A549 (cell line): ENCODE data around the gene REEP6. TPM values are rescaled to one million over a fixed set of nuclear protein-coding genes. Genes with fewer than 3 reads are reported as not detected.

ENCODE experiments used
- ATAC-seq, 2 experiments: fragments of 200-7000 bp in 1 of 2; fragments of >200 bp in 1 of 2; cut with Nextera tagmentation in 1 of 2; cut with Tn5 transposase in 1 of 2; 3 replicates each; pipeline versions ENCODE4 v1.8.0 to v1.9.1; 2018 to 2020; ENCODE audit warnings: mild to moderate bottlenecking in 1 of 2, moderate library complexity in 1 of 2
- CTCF ChIA-PET: fragments of 300-600 bp; sonication (Branson Sonifier 250); formaldehyde crosslinking; extraction: SDS; loops from one replicate; lab custom pipeline; 2021; ENCODE audit warnings: antibody characterized with exemption, inconsistent platforms; lab: Yijun Ruan, JAX
- POLR2A ChIA-PET: fragments of 350-600 bp; formaldehyde crosslinking; extraction: SDS; loops from one replicate; lab custom pipeline; 2021; ENCODE audit warnings: antibody characterized with exemption, inconsistent platforms; lab: Yijun Ruan, JAX
- DNase-seq, 2 experiments: peaks; one replicate each; pipeline versions ENCODE4 v3.0.0 to v3.0.0-alpha.2; 2011 to 2016; ENCODE audit warnings: low read depth in 1 of 2, low spot score in 1 of 2
- FAIRE-seq: peaks from 2 replicates; lab custom pipeline; 2011; peaks lifted over from hg19 to GRCh38; lab: Jason Lieb, UNC
- H3K27ac ChIP-seq, 2 experiments: fragments of >200 bp; sonication (Bioruptor Twin); formaldehyde crosslinking; 3 replicates each; pipeline ENCODE4 v1.5.1; 2016 to 2017
- H3K4me1 ChIP-seq: fragments of >200 bp; sonication (Bioruptor Twin); formaldehyde crosslinking; 3 replicates; pipeline ENCODE4 v1.6.1; 2016
- H3K4me2 ChIP-seq: fragments of >200 bp; sonication (Bioruptor Twin); formaldehyde crosslinking; 3 replicates; pipeline ENCODE4 v1.6.1; 2016
- H3K4me3 ChIP-seq: fragments of >200 bp; sonication (Bioruptor Twin); formaldehyde crosslinking; 3 replicates; pipeline ENCODE4 v1.5.1; 2016
- H3K9me3 ChIP-seq: fragments of >200 bp; sonication (Bioruptor Twin); formaldehyde crosslinking; 3 replicates; pipeline ENCODE4 v1.6.1; 2016
- ATOH8 ChIP-seq: fragments of 250-450 bp; sonication (Bioruptor Pico); IDR thresholded peaks from 2 replicates; pipeline ENCODE4 v1.5.0; 2020; ENCODE audit warnings: low read depth, mild to moderate bottlenecking, moderate library complexity
- BCL3 ChIP-seq: fragments of >200 bp; sonication (Bioruptor Twin); formaldehyde crosslinking; IDR thresholded peaks from 3 replicates; pipeline ENCODE4 v1.6.1; 2016
- CBX8 ChIP-seq: fragments of 200-600 bp; sonication (generic); IDR thresholded peaks from 2 replicates; pipeline ENCODE4 v1.6.1; 2016
- CHD4 ChIP-seq: fragments of 200-600 bp; sonication (generic); IDR thresholded peaks from 2 replicates; pipeline ENCODE4 v1.6.1; 2016; ENCODE audit warnings: antibody characterized with exemption, mild to moderate bottlenecking, borderline replicate concordance
- CTCF ChIP-seq: fragments of >200 bp; sonication (Bioruptor Twin); formaldehyde crosslinking; IDR thresholded peaks from 3 replicates; pipeline ENCODE4 v1.5.1; 2016
- EHF ChIP-seq: fragments of 250-450 bp; sonication (Bioruptor Pico); IDR thresholded peaks from 2 replicates; pipeline ENCODE4 v1.5.0; 2020; ENCODE audit warnings: mild to moderate bottlenecking
- EP300 ChIP-seq, 2 experiments: fragments of >200 bp; sonication (Bioruptor Twin); formaldehyde crosslinking; IDR thresholded peaks; 2 replicates in 1 of 2; 3 replicates in 1 of 2; pipeline ENCODE4 v1.6.1; 2016 to 2017
- FOXS1 ChIP-seq: fragments of 250-450 bp; sonication (Bioruptor Pico); IDR thresholded peaks from 2 replicates; pipeline ENCODE4 v1.5.0; 2020; ENCODE audit warnings: mild to moderate bottlenecking, moderate library complexity
- GATA3 ChIP-seq: IDR thresholded peaks from 2 replicates; pipeline ENCODE4 v1.6.1; 2012; ENCODE audit warnings: borderline replicate concordance
- HOXB13 ChIP-seq: fragments of 250-450 bp; sonication (Bioruptor Pico); IDR thresholded peaks from 2 replicates; pipeline ENCODE4 v1.5.0; 2020; ENCODE audit warnings: low read depth, mild to moderate bottlenecking, moderate library complexity
- JUNB ChIP-seq: fragments of >200 bp; sonication (Bioruptor Twin); formaldehyde crosslinking; IDR thresholded peaks from 2 replicates; pipeline ENCODE4 v1.6.1; 2016
- MAFK ChIP-seq: fragments of 450-650 bp; IDR thresholded peaks from 2 replicates; pipeline ENCODE4 v1.6.1; 2014; ENCODE audit not compliant: partially characterized antibody
- MAX ChIP-seq: IDR thresholded peaks from 2 replicates; pipeline ENCODE4 v1.6.1; 2012
- MYC ChIP-seq: IDR thresholded peaks from 2 replicates; pipeline ENCODE4 v1.6.1; 2012; ENCODE audit warnings: mild to moderate bottlenecking, inconsistent platforms, low read length, improper control_type of control experiment, borderline replicate concordance
- NPAS2 ChIP-seq: fragments of 250-450 bp; sonication (Bioruptor Pico); IDR thresholded peaks from 2 replicates; pipeline ENCODE4 v1.8.0; 2022; ENCODE audit warnings: mild to moderate bottlenecking, moderate library complexity, borderline replicate concordance
- POLR2A ChIP-seq: IDR thresholded peaks from 2 replicates; pipeline ENCODE4 v1.6.1; 2012; ENCODE audit warnings: mild to moderate bottlenecking, low read length
- RARB ChIP-seq: fragments of 250-450 bp; sonication (Bioruptor Pico); IDR thresholded peaks from 2 replicates; pipeline ENCODE4 v1.8.0; 2021; ENCODE audit warnings: mild to moderate bottlenecking, moderate library complexity
- REST ChIP-seq: fragments of 200-600 bp; sonication (generic); IDR thresholded peaks from 2 replicates; pipeline ENCODE4 v1.6.1; 2016; ENCODE audit warnings: antibody characterized with exemption, mild to moderate bottlenecking, moderate library complexity
- RFX5 ChIP-seq: fragments of 450-650 bp; IDR thresholded peaks from 2 replicates; pipeline ENCODE4 v1.7.1; 2014; ENCODE audit warnings: antibody characterized with exemption, mild to moderate bottlenecking, moderate library complexity
- SMC3 ChIP-seq: fragments of >200 bp; sonication (Bioruptor Twin); formaldehyde crosslinking; IDR thresholded peaks from 3 replicates; pipeline ENCODE4 v1.6.1; 2018; ENCODE audit warnings: inconsistent platforms
- USF2 ChIP-seq: fragments of 450-650 bp; IDR thresholded peaks from 2 replicates; pipeline ENCODE4 v1.6.1; 2014; ENCODE audit warnings: antibody characterized with exemption
- ZSCAN20 ChIP-seq: fragments of 250-450 bp; sonication (Bioruptor Pico); IDR thresholded peaks from 2 replicates; pipeline ENCODE4 v1.8.0; 2022; ENCODE audit warnings: mild to moderate bottlenecking, moderate library complexity
- WGBS: methylation state at CpG from one replicate; pipeline ENCODE4 v1.1.6; 2017; ENCODE audit errors: missing lambda C conversion rate; 5-methylcytosine and 5-hydroxymethylcytosine counted together
- polyA plus RNA-seq, 4 experiments: library from polyadenylated mRNA; depleted of rRNA in 3 of 4; stranded (reverse); fragments of >200 nt; fragmentation: RNase III in 1 of 4; extraction: RNeasy Plus Mini Kit Qiagen cat#74134 plus additional on column Dnase treatment in 1 of 4; gene quantifications; 2 replicates in 3 of 4; 3 replicates in 1 of 4; pipeline ENCODE4 v1.2.3, GENCODE V29; 2011 to 2017

REEP6 gene
- polyA plus RNA-seq, 2 of the 4 experiments (the other 2 are of a cell fraction), result 1.8 to 4.8 TPM

GRCh38 chr19:1445185-1445931 lies 45.6 kb upstream of the REEP6 start (continued):
- TF ChIP-seq MAX (peak; percentile 72), CHD4 (peak; percentile 64; the same call in 1 of the 2 replicates), POLR2A (peak; percentile 7; the same call in 1 of the 2 replicates), NPAS2 (no peak), CTCF (peak; percentile 69), ZSCAN20 (CRISPR knock-in tag) (no peak), BCL3 (no peak), RARB (no peak), CBX8 (no peak), MAFK (no peak), EP300 (IDR thresholded peaks at IDR 0.05) (no peak), EHF (CRISPR knock-in tag) (no peak), RFX5 (no peak)
- TF ChIP-seq, all 56 proteins: peak for 10

GRCh38 chr19:1445932-1446712 lies 44.9 kb upstream of the REEP6 start:
- CTCF ChIA-PET, result interaction anchor here (0.6 to 2.9 kb wide), 20 partner anchors 8 to 204 kb away, joined by 3 to 34 read pairs (median 3); partner anchors contain the start of gene FAM174C
- no peak for FAIRE-seq
- no peak for TF ChIP-seq FOXS1 (CRISPR knock-in tag)
- no peak for TF ChIP-seq GATA3
- TF ChIP-seq USF2, result no peak
- no peak for TF ChIP-seq SMC3
- TF ChIP-seq, all 56 proteins: peak for 0
- WGBS, result 0% methylated on average over 8 of the region's 99 CpGs
- ATAC-seq, result peak; percentile 30 to 44
- POLR2A ChIA-PET, result interaction anchor here (0.7 to 1.9 kb wide), 3 partner anchors 7 to 177 kb away, joined by 3 to 5 read pairs (median 3); partner anchors contain the start of gene CIRBP
- Histone ChIP-seq H3K4me3 (peak overlapping the region; percentile 63), H3K4me2 (peak overlapping the region; percentile 91), H3K4me1 (peaks cover 40% of the 10 kb centered on the region), H3K27ac (peak overlapping the region; percentile 79 to 96), H3K9me3 (no peaks in the 10 kb centered on the region)
- peak; percentile 52 to 67 for DNase-seq

- H3K4me3 ChIP-seq, result peak overlapping the region; percentile 63
- TF ChIP-seq ATOH8 (CRISPR knock-in tag) (no peak), MYC (no peak), HOXB13 (no peak), REST (peak; percentile 91), JUNB (no peak), EP300 (IDR thresholded peaks at IDR 0.05) (no peak)
- FAIRE-seq, result no peak
- CTCF ChIA-PET, result interaction anchor here (1.0 kb wide), 1 partner anchor 22 kb away, joined by 3 read pairs; no protein-coding TSS in a partner anchor
- no peak; a peak in 1 of 6 replicates for ATAC-seq
- peak overlapping the region; percentile 91 for H3K4me2 ChIP-seq
- H3K4me1 ChIP-seq, result peaks cover 36% of the 10 kb centered on the region
- DNase-seq, result no peak
- POLR2A ChIA-PET, result no interaction called here
- WGBS, result 37% methylated on average over 16 of the region's 63 CpGs
- H3K9me3 ChIP-seq, result no peaks in the 10 kb centered on the region
- H3K27ac ChIP-seq, result peak overlapping the region; percentile 79 to 96; a peak in 5 of 6 replicates
Measured at GRCh38 chr19:1446713-1447481, 44.1 kb upstream of the REEP6 start.
